ENCODE measurements around the gene MRPL40.
"Not testable (repeated sequence)": the region's sequence is repeated elsewhere in the genome, so short reads cannot be mapped to it uniquely, and the experiment has no call there.

Gene MRPL40

GRCh38 chr22:19407649-19408606, 24.4 kb upstream of the MRPL40 start:
- no peak for DNase-seq (ENCODE audit: low spot score)

- DNase-seq (ENCODE audit: low spot score): no peak
Observed at GRCh38 chr22:19410941-19411689, 21.2 kb upstream of the MRPL40 start.

- DNase-seq (ENCODE audit: low spot score): no peak
Observed at GRCh38 chr22:19411690-19412045, 20.7 kb upstream of the MRPL40 start.

DNA sequence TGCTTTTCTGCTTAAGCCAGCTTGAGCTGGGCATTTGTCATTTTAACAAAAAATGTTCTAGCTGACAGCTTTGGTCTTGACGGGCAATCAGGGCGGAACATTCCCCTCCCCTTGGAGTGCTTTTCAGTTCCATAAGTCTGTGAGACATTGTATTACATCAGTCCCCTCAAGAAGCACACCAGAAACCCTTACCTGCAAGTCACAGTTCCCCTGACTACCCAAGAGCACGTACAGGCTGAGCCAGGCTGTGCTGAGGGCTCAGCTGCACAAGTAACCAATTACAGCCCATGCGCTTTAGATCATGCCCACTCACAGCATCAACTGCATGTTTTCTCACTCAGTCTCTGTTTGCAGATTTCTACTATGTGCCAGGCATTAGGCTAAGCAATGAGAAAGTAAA, 19.9 kb upstream of the MRPL40 start:
- DNase-seq (ENCODE audit: low spot score): no peak

GRCh38 chr22:19412923-19413322, 19.4 kb upstream of the MRPL40 start:
- DNase-seq (ENCODE audit: low spot score): no peak

DNA sequence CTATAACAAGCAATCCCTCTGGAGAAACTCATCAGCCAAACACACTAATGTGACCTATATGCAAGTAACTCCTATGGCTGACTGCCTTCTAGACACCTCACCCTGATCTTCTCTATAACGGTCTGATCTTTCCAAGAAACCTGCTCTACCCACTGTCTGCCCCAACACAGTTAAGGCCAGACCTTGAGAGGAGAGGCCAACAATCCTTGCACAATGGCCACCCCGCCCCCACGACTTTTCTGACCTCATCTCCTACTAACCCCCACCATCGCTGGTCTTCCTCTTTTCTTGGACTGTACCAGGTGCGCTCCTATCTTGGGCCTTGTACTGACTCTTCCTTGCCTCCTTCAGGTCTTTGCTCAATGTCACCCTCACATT, 13.3 kb upstream of the MRPL40 start:
- no peak for DNase-seq (ENCODE audit: low spot score)

DNA sequence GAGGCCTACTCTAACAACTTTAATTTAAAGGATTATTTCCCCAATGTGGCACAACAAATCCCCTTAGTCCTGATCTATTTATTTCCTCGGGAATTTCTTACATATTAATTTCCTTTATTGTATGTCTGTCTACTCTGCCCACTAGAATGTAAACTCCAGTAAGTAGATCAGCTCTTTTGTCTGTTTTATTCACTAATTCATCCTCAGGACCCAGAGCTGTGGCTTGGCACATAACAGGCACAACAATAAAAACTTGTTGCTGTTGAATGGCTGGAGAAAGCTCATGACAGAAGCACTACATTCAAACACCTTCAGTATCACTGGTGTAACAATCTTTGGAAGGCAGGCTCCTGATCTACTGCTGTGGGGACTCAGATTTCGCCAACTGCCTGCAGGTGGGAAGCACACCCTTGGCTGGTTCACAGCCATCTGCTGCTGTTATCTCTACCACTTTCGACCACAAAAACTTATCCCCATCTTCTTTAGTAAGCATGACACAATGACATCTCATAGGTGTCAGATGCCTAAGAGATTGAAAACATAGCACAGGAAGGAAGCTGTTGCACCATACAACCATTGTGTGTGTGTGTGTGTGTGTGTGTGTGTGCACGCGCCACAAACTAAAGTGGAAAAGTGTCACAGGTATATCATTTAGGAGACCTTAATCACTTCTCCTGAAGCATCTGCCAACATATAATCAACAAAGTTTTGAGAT, 12.7 kb upstream of the MRPL40 start:
- DNase-seq (ENCODE audit: low spot score): no peak

GRCh38 chr22:19420321-19420720, 12.0 kb upstream of the MRPL40 start:
- no peak for DNase-seq (ENCODE audit: low spot score)

DNA sequence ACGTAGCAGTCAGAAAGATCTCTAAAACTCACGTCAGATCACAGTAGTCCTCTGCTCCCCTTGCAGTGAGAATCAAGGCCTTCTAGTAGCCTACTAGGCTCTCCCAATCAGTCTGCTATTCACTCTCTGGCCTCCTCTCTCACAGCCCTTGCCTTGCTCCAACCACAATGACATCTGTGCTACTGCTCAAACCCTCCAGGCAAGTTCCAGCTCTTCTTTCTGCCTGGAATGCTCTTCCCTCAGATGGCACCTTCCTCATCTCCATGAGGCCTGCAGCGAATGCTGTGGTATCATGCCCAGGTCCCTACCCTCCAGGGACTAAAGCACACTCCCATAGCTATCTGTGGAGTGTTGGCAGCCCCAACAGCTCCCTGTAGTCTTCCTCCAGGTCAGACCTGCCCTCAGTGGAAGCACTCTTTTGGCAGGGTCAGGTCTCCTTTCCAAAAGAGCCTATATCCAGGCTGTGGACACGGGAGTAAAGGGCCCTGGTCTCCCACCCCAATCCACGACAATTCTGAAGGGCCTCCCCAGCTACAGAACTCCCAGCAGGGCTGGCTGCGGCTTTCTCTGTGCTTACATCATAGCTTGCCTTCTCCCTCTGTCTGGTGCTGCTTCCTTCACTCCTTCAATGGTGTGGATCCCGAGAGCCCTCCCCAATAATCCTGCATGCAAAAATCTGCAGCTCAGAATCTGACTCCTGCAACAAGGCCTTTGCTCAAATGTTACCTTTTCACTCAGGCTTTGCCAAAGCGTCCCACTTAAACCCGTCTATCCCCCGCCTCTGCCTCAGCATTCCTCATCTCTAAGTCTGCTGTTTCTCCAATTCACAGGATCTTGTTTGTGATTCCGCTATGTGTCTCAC, 9.7 kb upstream of the MRPL40 start:
- DNase-seq (ENCODE audit: low spot score): no peak

DNA sequence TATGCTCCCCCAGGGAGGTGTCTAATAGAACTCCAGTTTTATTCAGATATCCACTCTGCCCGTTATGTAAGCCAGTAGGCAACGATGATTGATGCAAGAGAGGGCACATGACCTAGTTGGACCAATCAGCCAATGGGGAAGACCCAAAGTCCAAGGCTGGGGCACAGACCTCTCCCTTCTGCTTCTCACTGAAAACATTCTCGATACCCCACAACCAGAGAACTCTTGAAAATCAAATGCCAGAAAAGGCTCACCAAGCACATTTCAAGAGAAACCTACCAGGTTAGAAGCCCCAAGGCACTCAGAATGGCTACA, 8.2 kb upstream of the MRPL40 start:
- DNase-seq (ENCODE audit: low spot score): no peak

DNA sequence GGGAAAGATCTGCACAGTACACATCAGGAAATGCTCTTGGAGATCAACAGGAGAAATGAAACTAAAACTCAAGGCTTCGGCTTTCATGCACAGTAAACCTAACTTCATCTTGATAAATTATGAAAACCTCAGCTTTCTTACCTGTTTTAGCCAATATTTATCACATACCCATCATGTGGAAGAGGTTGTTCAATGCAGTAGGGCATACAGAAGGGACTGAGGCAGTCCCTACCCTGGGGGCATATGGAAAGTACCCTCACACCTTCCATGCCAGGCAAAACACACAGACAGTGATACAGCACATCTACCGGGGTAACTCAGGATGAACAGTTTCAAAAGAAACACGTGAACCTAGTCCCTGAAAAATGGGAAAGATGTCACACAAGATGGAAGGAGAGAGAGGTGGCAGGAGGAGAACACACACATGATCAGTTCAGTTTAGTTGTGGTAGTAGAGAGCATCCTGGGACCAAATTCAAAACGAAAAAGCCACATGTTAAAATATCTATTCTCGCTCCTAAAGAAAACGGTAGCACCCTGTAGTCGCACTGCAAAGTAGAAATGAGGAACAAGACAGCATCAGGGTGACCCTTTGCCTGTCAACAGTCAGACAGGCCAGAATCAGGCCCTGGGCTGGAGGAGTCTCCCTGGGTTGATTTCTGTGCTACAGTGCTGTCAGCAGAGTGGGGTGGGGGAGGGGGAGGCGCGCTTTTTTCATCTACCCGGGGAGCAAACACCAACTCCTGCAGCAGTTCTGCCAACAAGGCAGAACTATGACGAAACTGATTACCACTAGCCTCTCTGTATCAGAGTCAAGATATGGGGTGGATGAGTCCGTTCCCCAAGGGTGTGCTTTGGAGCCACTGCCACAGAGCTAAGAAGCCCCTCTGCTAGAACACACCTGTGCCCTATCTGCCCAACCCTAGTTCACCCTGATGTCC, 2.1 kb upstream of the MRPL40 start:
- DNase-seq (ENCODE audit: low spot score): peak; percentile 70

DNA sequence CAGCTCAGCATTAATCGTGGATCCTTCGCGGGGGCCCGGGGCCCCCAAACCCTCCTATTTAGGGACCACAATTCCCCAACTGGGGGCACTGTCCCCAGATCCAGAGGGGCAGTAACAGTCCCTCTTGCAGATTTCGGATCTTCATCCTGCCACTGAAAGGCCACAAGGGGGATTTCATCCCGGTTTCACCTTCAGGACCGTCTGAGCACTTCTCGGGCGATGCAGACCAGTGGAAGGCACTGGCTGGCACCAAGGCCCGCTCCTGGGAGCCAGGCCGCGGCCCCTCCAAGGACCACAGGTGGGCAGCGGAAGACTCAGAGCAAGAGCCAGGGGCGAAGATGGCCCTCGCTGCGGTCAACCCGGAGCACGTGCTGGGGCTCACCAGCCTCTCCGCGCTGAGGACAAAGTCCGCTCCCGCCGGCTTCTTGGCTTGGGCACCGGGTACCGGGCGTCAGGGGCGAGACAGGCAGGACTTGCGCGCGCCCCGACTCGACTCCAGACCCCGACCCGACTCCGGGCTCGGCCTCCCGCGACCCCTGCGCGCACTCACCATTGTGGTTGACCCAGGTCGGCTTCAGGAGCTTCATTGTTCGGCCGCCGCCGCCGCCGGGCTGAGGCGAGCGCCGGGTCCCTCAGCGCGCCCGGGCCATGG, 1.3 kb upstream of the MRPL40 start:
- peak; percentile 36 for DNase-seq (ENCODE audit: low spot score)

- peak; percentile 86 for DNase-seq (ENCODE audit: low spot score)
Observed at GRCh38 chr22:19431649-19432132, 654 bp upstream of the MRPL40 start, which contains the start of gene HIRA. Gene HIRA (minus strand): TSS chr22:19431733. CDS start chr22:19431476, 257 bp downstream.

- no peak for DNase-seq (ENCODE audit: low spot score)
Observed at GRCh38 chr22:19434401-19434800, 2.1 kb downstream of the MRPL40 start.

- DNase-seq (ENCODE audit: low spot score): no peak
Observed at GRCh38 chr22:19434829-19435580, 2.7 kb downstream of the MRPL40 start.

DNA sequence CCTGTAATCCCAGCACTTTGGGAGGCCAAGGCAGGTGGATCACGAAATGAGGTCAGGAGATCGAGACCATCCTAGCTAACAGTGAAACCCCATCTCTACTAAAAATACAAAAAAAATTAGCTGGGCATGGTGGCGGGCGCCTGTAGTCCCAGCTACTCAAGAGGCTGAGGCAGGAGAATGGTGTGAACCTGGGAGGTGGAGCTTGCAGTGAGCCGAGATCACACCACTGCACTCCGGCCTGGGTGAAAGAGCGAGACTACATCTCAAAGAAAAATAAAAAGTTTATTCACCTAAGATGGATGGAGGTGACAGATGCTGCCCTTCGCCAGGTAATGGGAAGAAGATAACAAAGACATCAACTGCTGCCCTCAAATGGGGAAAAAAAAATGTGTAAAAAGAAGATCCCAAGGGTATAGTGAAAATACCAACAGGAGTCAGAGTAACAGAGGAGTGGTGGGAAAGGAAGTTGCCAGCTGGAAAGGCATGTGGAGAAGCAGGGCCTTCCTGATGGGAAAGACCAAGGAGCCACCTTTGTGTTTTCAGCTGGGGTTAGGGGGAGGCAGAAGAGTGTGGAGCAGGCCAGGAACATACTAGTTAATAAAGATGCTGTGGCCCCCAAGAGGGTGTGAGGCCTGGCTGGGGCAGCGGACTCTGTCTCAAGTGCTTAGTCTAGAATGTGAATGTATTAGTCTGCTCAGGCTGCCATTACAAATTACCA, 4.3 kb downstream of the MRPL40 start:
- DNase-seq (ENCODE audit: low spot score): not testable (repeated sequence)

DNA sequence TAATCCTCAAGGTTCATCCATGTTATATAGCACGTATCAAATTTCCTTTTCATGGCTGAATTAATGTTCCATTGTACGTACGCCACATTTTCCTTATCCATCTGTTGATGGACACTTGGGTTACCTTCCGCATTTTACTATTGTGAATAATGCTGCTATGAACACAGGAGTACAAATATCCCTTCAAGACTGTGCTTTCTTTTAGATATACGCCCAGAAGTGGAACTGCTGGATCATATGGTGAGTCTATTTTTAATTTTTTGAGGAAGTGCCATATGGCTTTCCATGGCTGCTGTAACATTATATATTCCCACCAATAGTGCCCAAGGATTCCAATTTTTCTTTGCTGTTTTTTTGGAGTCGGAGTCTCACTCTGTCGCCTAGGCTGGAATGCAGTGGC, 6.0 kb downstream of the MRPL40 start:
- DNase-seq (ENCODE audit: low spot score): no peak

GRCh38 chr22:19440411-19441195, 8.3 kb downstream of the MRPL40 start:
- DNase-seq (ENCODE audit: low spot score): no peak
